Sigmoid colon (tissue), 7 donors: ENCODE results near the gene SLC66A1. TPM values are rescaled to one million over a fixed set of nuclear protein-coding genes. Genes with fewer than 3 reads are reported as not detected.

Experiments
- DNase-seq: peaks from one replicate; pipeline ENCODE4 v3.0.0-alpha.2; 2019
- H3K27ac ChIP-seq, 4 donors: fragments of 200-600 bp; sonication (generic); one replicate each; pipeline ENCODE4 v1.5.1; 2016 to 2019; ENCODE audit warnings: mild to moderate bottlenecking in 1 of 4
- H3K27me3 ChIP-seq, 3 donors: fragments of 200-600 bp; sonication (generic); one replicate each; pipeline ENCODE4 v1.5.1; 2019; ENCODE audit warnings: mild to moderate bottlenecking in 1 of 3
- H3K36me3 ChIP-seq, 4 donors: fragments of 200-600 bp; sonication (generic); one replicate each; pipeline ENCODE4 v1.5.1; 2016 to 2019
- H3K4me1 ChIP-seq, 4 donors: fragments of 200-600 bp; sonication (generic); one replicate each; pipeline ENCODE4 v1.5.1; 2017 to 2019
- H3K4me3 ChIP-seq, 4 donors: fragments of 200-600 bp; sonication (generic); one replicate each; pipeline ENCODE4 v1.5.1; 2017 to 2019; ENCODE audit warnings: mild to moderate bottlenecking in 2 of 4, moderate library complexity in 1 of 4
- H3K9me3 ChIP-seq, 4 donors: fragments of 200-600 bp in 3 of 4; sonication (generic) in 3 of 4; one replicate each; pipeline versions ENCODE4 v1.5.1 to v1.6.1; 2013 to 2019
- EP300 ChIP-seq, 4 donors: sonication (generic); formaldehyde crosslinking; IDR thresholded peaks; one replicate each; pipeline ENCODE4 v1.6.1; 2017; ENCODE audit warnings: antibody characterized with exemption in 4 of 4
- POLR2A ChIP-seq, 2 donors: fragments of 450-650 bp; IDR thresholded peaks; one replicate each; pipeline ENCODE4 v1.6.1; 2016; ENCODE audit warnings: antibody characterized with exemption in 2 of 2, mild to moderate bottlenecking in 2 of 2, moderate library complexity in 2 of 2
- POLR2AphosphoS5 ChIP-seq, 4 donors: sonication (generic); formaldehyde crosslinking; IDR thresholded peaks; one replicate each; pipeline ENCODE4 v1.6.1; 2017; ENCODE audit warnings: antibody characterized with exemption in 4 of 4
- WGBS, 2 donors: extraction: QIAGEN DNeasy Blood & Tissue Kit; methylation state at CpG; one replicate each; pipeline ENCODE4 v1.1.7; 2013; 5-methylcytosine and 5-hydroxymethylcytosine counted together
- intact Hi-C: fragments of 100-400 bp; cut with DNase I; formaldehyde crosslinking; loops from one replicate; pipeline ENCODE4 v1.15.1; 2023
- polyA plus RNA-seq, 3 donors: library from polyadenylated mRNA; stranded (reverse); fragments of 200-250 nt; gene quantifications; one replicate each; pipeline ENCODE4 v1.2.3, GENCODE V29; 2013
- total RNA-seq, 4 donors: library from RNA; depleted of rRNA; stranded (reverse); fragments of >200 nt; gene quantifications; one replicate each; pipeline ENCODE4 v1.1.0, GENCODE V29; 2016
- TF ChIP-seq, protein P1 (sequence below), 4 experiments: fragments of 450-650 bp in 3 of 4; fragments of 200-600 bp in 1 of 4; IDR thresholded peaks; one replicate each; pipeline ENCODE4 v1.5.1; 2016 to 2019; ENCODE audit warnings: antibody characterized with exemption in 4 of 4, mild to moderate bottlenecking in 3 of 4, moderate library complexity in 2 of 4
- donor health status: healthy with polysubstance abuse.
- donor health status: Bipolar disorder and iron deficiency.
- donor health status: healthy.

The SLC66A1 gene
- total and polyA plus RNA-seq, 7 donors, result 5.1 to 16.0 (median 8.1) TPM

GRCh38 chr1:19336543-19336942 lies 24.4 kb downstream of the SLC66A1 start:
- no peak for DNase-seq
- Histone ChIP-seq H3K4me1 (peaks cover 0 to 6% (median 3%) of the 10 kb centered on the region in 4 donors), H3K4me3 (no peak overlapping the region), H3K9me3 (no peaks in the 10 kb centered on the region), H3K27me3 (no peaks in the 10 kb centered on the region), H3K27ac (no peak overlapping the region), H3K36me3 (peaks cover 0 to 47% (median 12%) of the 10 kb centered on the region in 4 donors)
- 84 to 89% methylated on average over 7 of the region's 7 CpGs for WGBS, 2 donors
- TF ChIP-seq POLR2A (IDR thresholded peaks at IDR 0.05) (no peak), POLR2AphosphoS5 (IDR thresholded peaks at IDR 0.05) (no peak), EP300 (IDR thresholded peaks at IDR 0.05) (no peak)
- TF ChIP-seq, protein P1, sequence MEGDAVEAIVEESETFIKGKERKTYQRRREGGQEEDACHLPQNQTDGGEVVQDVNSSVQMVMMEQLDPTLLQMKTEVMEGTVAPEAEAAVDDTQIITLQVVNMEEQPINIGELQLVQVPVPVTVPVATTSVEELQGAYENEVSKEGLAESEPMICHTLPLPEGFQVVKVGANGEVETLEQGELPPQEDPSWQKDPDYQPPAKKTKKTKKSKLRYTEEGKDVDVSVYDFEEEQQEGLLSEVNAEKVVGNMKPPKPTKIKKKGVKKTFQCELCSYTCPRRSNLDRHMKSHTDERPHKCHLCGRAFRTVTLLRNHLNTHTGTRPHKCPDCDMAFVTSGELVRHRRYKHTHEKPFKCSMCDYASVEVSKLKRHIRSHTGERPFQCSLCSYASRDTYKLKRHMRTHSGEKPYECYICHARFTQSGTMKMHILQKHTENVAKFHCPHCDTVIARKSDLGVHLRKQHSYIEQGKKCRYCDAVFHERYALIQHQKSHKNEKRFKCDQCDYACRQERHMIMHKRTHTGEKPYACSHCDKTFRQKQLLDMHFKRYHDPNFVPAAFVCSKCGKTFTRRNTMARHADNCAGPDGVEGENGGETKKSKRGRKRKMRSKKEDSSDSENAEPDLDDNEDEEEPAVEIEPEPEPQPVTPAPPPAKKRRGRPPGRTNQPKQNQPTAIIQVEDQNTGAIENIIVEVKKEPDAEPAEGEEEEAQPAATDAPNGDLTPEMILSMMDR (IDR thresholded peaks at IDR 0.05), result no peak
- intact Hi-C loops, result no loop called here

GRCh38 chr1:19337289-19337688 lies 25.2 kb downstream of the SLC66A1 start:
- Histone ChIP-seq H3K4me3 (no peak overlapping the region), H3K4me1 (peaks cover 0 to 13% (median 6%) of the 10 kb centered on the region in 4 donors), H3K27ac (no peak overlapping the region), H3K9me3 (no peaks in the 10 kb centered on the region), H3K36me3 (peaks cover 1 to 45% (median 15%) of the 10 kb centered on the region in 4 donors), H3K27me3 (no peaks in the 10 kb centered on the region)
- intact Hi-C loops, result no loop called here
- TF ChIP-seq POLR2AphosphoS5 (IDR thresholded peaks at IDR 0.05) (no peak), POLR2A (IDR thresholded peaks at IDR 0.05) (no peak), EP300 (IDR thresholded peaks at IDR 0.05) (no peak)
- TF ChIP-seq, protein P1 (IDR thresholded peaks at IDR 0.05), result no peak
- DNase-seq, result no peak
- 91 to 94% methylated on average over 4 of the region's 4 CpGs for WGBS, 2 donors

- Histone ChIP-seq H3K27me3 (no peaks in the 10 kb centered on the region), H3K9me3 (no peaks in the 10 kb centered on the region), H3K36me3 (peaks cover 5 to 48% (median 23%) of the 10 kb centered on the region in 4 donors), H3K4me3 (no peak overlapping the region), H3K27ac (no peak overlapping the region), H3K4me1 (peaks cover 0 to 14% (median 6%) of the 10 kb centered on the region in 4 donors)
- DNase-seq, result no peak
- intact Hi-C loops, result no loop called here
- 82 to 88% methylated on average over 27 of the region's 27 CpGs for WGBS, 2 donors
- TF ChIP-seq, protein P1 (IDR thresholded peaks at IDR 0.05), result peak in 1 of 4 experiments; percentile 23
- TF ChIP-seq EP300 (IDR thresholded peaks at IDR 0.05) (no peak), POLR2A (IDR thresholded peaks at IDR 0.05) (no peak), POLR2AphosphoS5 (IDR thresholded peaks at IDR 0.05) (peak in 1 of 4 donors; percentile 18)
Measured at GRCh38 chr1:19338323-19338762, 26.2 kb downstream of the SLC66A1 start.

DNA sequence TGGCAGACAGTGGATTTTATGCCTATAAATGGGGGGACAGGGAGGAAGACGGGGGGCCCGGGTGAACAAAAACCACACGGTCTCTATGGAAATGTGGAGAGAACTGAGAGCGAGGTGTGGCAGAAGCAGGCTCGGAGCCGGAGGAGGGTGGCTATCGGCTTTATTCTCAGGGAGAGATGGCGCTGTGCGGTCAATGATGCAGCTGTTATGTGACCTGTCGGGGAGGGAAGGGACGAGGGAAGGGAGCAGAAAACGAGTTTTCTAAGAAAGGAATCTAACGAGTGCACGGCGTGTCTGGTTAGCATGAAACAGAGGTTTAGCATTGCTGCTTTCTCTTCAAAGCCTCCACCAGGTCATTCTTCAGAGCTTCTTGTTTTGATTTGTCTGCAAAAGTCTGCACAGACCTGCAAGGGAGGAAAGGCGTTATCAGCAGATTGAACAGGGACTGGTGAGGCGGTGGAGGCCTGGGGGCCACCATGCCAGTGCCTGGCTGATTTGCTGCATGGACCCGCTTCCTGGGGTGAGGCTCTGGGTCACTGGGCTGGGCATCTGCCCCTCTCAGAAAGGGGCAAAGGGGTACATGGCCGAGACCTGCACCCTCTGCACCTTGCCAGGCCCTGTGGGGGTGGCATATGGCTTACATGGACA lies 27.2 kb downstream of the SLC66A1 start:
- intact Hi-C loops, result no loop called here
- no peak for DNase-seq
- TF ChIP-seq EP300 (IDR thresholded peaks at IDR 0.05), result no peak
- no peak for TF ChIP-seq POLR2AphosphoS5 (IDR thresholded peaks at IDR 0.05)
- no peak for TF ChIP-seq POLR2A (IDR thresholded peaks at IDR 0.05)
- TF ChIP-seq, protein P1 (IDR thresholded peaks at IDR 0.05), result no peak
- WGBS, 2 donors, result 91 to 94% methylated on average over 19 of the region's 19 CpGs
- peaks cover 0 to 18% (median 8%) of the 10 kb centered on the region in 4 donors for H3K4me1 ChIP-seq
- no peak overlapping the region for H3K27ac ChIP-seq
- H3K36me3 ChIP-seq, result peaks cover 12 to 58% (median 28%) of the 10 kb centered on the region in 4 donors
- H3K27me3 ChIP-seq, result no peaks in the 10 kb centered on the region
- H3K9me3 ChIP-seq, result no peaks in the 10 kb centered on the region
- H3K4me3 ChIP-seq, result no peak overlapping the region
